Measurements from ENCODE around the gene EEFSEC. TPM values are rescaled to one million over a fixed set of nuclear protein-coding genes. Genes with fewer than 3 reads are reported as not detected.
A peak's percentile ranks its signal among the peaks of the same experiment; 100 is the strongest.

EEFSEC gene
- total RNA-seq, 1 donor from 2014 or later = 7.1 TPM

DNA sequence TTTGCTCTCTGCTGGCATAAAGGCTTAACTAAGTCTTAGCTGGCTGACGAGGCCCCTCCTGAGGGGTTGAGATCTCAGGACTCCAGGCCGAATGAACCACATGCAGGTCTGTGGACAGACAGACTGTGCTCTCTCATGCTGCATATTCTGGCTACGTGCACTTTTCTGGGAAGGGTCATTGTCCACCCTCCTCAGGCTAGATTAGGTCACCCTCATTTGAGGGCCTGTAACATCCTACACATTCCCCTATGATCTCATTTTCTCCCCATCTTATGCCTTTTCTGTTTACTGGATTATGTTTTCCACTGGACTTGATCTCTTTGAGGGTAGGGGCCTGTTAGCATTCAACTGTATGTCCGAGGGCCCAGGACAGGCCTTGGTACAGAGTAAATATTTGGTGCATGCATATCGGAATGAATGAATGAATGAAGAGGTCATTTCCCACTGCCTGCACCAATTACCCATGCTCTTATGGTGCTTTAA lies 13.7 kb downstream of the EEFSEC start:
- no peak for DNase-seq (ENCODE audit: low spot score)
- Mint-ChIP-seq H3K27me3 (ENCODE audit: unreplicated experiment) (peaks cover 5% of the 10 kb centered on the region), H3K9me3 (ENCODE audit: unreplicated experiment) (no peaks in the 10 kb centered on the region), H3K27ac (ENCODE audit: unreplicated experiment) (peak overlapping the region; percentile 15), H3K4me3 (ENCODE audit: unreplicated experiment) (peak overlapping the region; percentile 21), H3K36me3 (ENCODE audit: low read depth, unreplicated experiment) (no peaks in the 10 kb centered on the region), H3K4me1 (ENCODE audit: unreplicated experiment) (peaks cover 49% of the 10 kb centered on the region)
- TF ChIP-seq, protein P1, sequence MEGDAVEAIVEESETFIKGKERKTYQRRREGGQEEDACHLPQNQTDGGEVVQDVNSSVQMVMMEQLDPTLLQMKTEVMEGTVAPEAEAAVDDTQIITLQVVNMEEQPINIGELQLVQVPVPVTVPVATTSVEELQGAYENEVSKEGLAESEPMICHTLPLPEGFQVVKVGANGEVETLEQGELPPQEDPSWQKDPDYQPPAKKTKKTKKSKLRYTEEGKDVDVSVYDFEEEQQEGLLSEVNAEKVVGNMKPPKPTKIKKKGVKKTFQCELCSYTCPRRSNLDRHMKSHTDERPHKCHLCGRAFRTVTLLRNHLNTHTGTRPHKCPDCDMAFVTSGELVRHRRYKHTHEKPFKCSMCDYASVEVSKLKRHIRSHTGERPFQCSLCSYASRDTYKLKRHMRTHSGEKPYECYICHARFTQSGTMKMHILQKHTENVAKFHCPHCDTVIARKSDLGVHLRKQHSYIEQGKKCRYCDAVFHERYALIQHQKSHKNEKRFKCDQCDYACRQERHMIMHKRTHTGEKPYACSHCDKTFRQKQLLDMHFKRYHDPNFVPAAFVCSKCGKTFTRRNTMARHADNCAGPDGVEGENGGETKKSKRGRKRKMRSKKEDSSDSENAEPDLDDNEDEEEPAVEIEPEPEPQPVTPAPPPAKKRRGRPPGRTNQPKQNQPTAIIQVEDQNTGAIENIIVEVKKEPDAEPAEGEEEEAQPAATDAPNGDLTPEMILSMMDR (IDR thresholded peaks at IDR 0.05; ENCODE audit: unreplicated experiment) = no peak

DNA sequence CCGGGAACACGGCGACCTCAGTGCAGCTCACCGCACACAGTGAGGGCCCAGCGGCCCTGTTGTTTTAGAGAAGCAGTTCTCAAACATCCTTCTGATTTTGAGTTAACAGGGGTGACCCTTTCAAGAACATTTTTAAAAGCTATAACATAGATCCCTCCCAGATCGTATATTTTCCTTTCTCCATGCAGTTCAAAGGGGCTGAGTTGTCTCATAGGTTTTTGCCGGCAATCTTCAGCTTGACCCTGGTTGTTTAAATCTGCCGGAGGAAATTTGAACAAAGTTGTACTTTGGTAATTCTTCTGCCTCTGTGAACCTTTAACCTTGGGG lies 14.3 kb downstream of the EEFSEC start:
- H3K9me3 Mint-ChIP-seq (ENCODE audit: unreplicated experiment) = no peaks in the 10 kb centered on the region
- DNase-seq (ENCODE audit: low spot score) = no peak
- H3K4me3 Mint-ChIP-seq (ENCODE audit: unreplicated experiment) = no peak overlapping the region
- peaks cover 49% of the 10 kb centered on the region for H3K4me1 Mint-ChIP-seq (ENCODE audit: unreplicated experiment)
- H3K27ac Mint-ChIP-seq (ENCODE audit: unreplicated experiment) = peak overlapping the region; percentile 41
- TF ChIP-seq, protein P1 (IDR thresholded peaks at IDR 0.05; ENCODE audit: unreplicated experiment) = no peak
- H3K27me3 Mint-ChIP-seq (ENCODE audit: unreplicated experiment) = peaks cover 5% of the 10 kb centered on the region
- H3K36me3 Mint-ChIP-seq (ENCODE audit: low read depth, unreplicated experiment) = no peaks in the 10 kb centered on the region

DNA sequence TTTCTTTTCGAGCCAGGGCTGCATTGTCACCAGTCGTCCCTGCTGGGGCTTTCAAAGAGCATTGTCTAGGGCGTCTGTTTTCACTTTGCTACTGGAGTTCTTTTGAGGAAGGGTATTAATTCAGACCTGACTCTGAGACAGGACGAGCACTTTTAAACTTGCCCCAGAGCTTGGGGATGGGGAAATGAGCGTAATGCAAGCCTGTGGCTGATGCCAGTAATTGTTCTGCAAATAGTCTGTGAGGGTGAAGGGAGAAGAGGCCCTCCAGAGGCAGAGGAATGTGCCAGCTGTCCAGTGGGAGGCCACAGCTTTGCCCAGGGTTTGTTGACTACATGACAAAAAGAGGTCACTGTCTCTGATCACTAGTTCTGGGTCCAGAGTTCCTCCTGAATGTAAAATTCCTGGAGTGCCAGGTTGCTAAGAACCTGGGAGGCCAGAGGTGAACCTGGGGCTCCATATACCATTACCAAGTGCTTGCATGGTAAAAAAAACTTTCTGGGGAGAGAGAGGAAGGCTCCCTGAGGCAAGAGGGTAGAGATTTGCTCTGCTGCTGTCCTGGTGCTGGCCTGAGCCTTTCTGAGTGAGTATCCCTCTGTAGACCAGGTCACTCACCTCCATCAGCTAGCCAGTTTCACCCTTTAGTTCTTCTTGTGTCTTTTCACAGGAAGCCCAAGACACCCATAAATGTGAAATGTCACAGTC lies 14.8 kb downstream of the EEFSEC start:
- TF ChIP-seq, protein P1 (IDR thresholded peaks at IDR 0.05; ENCODE audit: unreplicated experiment) = no peak
- Mint-ChIP-seq H3K4me1 (ENCODE audit: unreplicated experiment) (peaks cover 49% of the 10 kb centered on the region), H3K4me3 (ENCODE audit: unreplicated experiment) (no peak overlapping the region), H3K9me3 (ENCODE audit: unreplicated experiment) (no peaks in the 10 kb centered on the region), H3K27ac (ENCODE audit: unreplicated experiment) (peak overlapping the region; percentile 41), H3K36me3 (ENCODE audit: low read depth, unreplicated experiment) (no peaks in the 10 kb centered on the region), H3K27me3 (ENCODE audit: unreplicated experiment) (peaks cover 5% of the 10 kb centered on the region)
- no peak for DNase-seq (ENCODE audit: low spot score)

DNA sequence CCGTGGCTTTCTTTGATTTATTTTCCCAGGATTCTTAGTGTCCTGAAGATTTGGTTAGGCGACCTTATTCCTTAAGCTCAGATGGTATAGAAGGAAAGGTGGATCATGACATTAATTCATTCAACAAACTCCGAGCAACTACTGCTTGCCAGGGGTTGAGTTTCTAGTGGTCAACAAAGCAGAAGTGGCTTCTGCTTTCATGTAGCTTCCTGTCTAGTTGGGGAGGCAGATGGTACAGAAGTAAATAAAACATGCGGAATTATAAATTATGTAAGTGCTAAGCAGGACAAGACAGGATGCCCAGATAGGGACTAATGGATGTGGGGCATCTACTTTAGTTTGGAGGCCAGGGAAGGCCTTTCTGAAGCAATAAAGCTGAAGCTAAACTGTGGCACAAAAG lies 15.6 kb downstream of the EEFSEC start:
- TF ChIP-seq, protein P1 (IDR thresholded peaks at IDR 0.05; ENCODE audit: unreplicated experiment) = no peak
- no peak for DNase-seq (ENCODE audit: low spot score)
- Mint-ChIP-seq H3K27ac (ENCODE audit: unreplicated experiment) (no peak overlapping the region), H3K4me3 (ENCODE audit: unreplicated experiment) (no peak overlapping the region), H3K4me1 (ENCODE audit: unreplicated experiment) (peaks cover 52% of the 10 kb centered on the region), H3K9me3 (ENCODE audit: unreplicated experiment) (no peaks in the 10 kb centered on the region), H3K36me3 (ENCODE audit: low read depth, unreplicated experiment) (no peaks in the 10 kb centered on the region), H3K27me3 (ENCODE audit: unreplicated experiment) (peaks cover 5% of the 10 kb centered on the region)

DNA sequence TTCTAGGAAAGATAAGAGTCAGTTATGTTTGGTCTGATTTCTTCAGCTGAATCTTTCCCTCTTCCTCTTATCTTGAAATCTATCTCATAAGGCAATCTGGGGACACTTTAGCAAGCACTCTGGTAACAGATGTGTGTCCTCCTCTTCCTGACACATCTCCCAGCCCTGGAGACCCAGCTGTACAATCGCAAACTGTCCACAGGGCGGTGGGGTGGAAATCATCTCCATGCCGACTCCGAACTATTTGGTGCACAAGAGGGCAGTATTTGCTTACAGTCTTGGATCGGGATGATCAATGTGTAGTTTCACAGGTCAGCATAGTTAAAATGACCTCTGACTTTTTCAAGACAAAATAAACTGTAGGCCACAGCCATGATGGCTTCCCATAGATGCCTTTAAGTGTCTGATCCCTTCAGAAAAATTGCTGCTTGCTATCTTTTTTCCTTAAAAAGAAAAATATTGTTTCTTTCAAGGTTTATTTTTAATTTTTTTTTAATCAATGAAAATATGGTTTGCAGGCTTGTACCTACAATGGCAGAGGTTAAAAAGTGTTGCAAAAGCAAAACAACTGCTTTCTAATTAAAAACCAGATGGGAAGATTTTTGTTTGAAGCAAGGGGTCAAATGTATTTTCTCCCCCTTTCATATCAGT lies 17.7 kb downstream of the EEFSEC start:
- TF ChIP-seq, protein P1 (IDR thresholded peaks at IDR 0.05; ENCODE audit: unreplicated experiment) = peak; percentile 66
- Mint-ChIP-seq H3K9me3 (ENCODE audit: unreplicated experiment) (no peaks in the 10 kb centered on the region), H3K27ac (ENCODE audit: unreplicated experiment) (no peak overlapping the region), H3K4me3 (ENCODE audit: unreplicated experiment) (no peak overlapping the region), H3K36me3 (ENCODE audit: low read depth, unreplicated experiment) (no peaks in the 10 kb centered on the region), H3K27me3 (ENCODE audit: unreplicated experiment) (peaks cover 1% of the 10 kb centered on the region), H3K4me1 (ENCODE audit: unreplicated experiment) (peaks cover 47% of the 10 kb centered on the region)
- DNase-seq (ENCODE audit: low spot score) = peak; percentile 77
